ENCODE results near the gene HCLS1.

DNA sequence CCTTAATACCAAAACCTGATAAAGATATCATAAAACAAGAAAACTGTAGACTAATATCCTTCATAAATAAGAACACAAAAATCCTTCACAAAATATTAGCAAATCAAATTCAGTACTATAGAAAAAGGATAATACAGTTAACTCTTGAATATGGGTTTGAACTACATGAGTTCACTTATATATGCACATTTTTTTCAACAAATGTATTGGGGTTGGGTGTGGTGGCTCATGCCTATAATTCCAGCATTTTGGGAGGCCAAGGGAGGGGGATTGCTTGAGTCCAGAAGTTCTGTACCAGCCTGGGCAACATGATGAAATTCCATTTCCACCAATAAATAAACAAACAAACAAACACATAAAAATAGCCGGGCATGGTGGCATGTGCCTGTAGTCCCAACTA, 49.6 kb upstream of the HCLS1 start:
- TF ChIP-seq EZH2 (IDR thresholded peaks at IDR 0.05; ENCODE audit: insufficient read depth, low read length), result no peak
- TF ChIP-seq, protein P1, sequence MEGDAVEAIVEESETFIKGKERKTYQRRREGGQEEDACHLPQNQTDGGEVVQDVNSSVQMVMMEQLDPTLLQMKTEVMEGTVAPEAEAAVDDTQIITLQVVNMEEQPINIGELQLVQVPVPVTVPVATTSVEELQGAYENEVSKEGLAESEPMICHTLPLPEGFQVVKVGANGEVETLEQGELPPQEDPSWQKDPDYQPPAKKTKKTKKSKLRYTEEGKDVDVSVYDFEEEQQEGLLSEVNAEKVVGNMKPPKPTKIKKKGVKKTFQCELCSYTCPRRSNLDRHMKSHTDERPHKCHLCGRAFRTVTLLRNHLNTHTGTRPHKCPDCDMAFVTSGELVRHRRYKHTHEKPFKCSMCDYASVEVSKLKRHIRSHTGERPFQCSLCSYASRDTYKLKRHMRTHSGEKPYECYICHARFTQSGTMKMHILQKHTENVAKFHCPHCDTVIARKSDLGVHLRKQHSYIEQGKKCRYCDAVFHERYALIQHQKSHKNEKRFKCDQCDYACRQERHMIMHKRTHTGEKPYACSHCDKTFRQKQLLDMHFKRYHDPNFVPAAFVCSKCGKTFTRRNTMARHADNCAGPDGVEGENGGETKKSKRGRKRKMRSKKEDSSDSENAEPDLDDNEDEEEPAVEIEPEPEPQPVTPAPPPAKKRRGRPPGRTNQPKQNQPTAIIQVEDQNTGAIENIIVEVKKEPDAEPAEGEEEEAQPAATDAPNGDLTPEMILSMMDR (IDR thresholded peaks at IDR 0.05; ENCODE audit: insufficient read depth, low read depth, low read length), result no peak

Data from astrocyte (in vitro differentiated cells and primary cell).